HEK293T (cell line): Measurements from ENCODE around the gene LYZL6.

Experiments used
- ARNT ChIP-seq: fragments of 450-650 bp; IDR thresholded peaks from 2 replicates; pipeline ENCODE4 v1.6.1; 2017; ENCODE audit warnings: mild to moderate bottlenecking
- BHLHE40 ChIP-seq: fragments of 450-650 bp; IDR thresholded peaks from 2 replicates; pipeline ENCODE4 v1.6.1; 2016; ENCODE audit warnings: mild to moderate bottlenecking, moderate library complexity, borderline replicate concordance
- FOXM1 ChIP-seq: fragments of 450-650 bp; IDR thresholded peaks from 2 replicates; pipeline ENCODE4 v1.6.1; 2017; ENCODE audit warnings: mild to moderate bottlenecking, borderline replicate concordance
- HDGF ChIP-seq: fragments of 450-650 bp; IDR thresholded peaks from 2 replicates; pipeline ENCODE4 v1.6.1; 2017; ENCODE audit warnings: antibody characterized with exemption, borderline replicate concordance
- SP1 ChIP-seq: fragments of 450-650 bp; IDR thresholded peaks from 2 replicates; pipeline ENCODE4 v1.6.1; 2017
- SUZ12 ChIP-seq: fragments of 450-650 bp; IDR thresholded peaks from 2 replicates; pipeline ENCODE4 v1.6.1; 2016; ENCODE audit warnings: mild to moderate bottlenecking
- TARDBP ChIP-seq: fragments of 450-650 bp; IDR thresholded peaks from 2 replicates; pipeline ENCODE4 v1.6.1; 2016
- ZNF384 ChIP-seq: fragments of 450-650 bp; IDR thresholded peaks from 2 replicates; pipeline ENCODE4 v1.6.1; 2016

DNA sequence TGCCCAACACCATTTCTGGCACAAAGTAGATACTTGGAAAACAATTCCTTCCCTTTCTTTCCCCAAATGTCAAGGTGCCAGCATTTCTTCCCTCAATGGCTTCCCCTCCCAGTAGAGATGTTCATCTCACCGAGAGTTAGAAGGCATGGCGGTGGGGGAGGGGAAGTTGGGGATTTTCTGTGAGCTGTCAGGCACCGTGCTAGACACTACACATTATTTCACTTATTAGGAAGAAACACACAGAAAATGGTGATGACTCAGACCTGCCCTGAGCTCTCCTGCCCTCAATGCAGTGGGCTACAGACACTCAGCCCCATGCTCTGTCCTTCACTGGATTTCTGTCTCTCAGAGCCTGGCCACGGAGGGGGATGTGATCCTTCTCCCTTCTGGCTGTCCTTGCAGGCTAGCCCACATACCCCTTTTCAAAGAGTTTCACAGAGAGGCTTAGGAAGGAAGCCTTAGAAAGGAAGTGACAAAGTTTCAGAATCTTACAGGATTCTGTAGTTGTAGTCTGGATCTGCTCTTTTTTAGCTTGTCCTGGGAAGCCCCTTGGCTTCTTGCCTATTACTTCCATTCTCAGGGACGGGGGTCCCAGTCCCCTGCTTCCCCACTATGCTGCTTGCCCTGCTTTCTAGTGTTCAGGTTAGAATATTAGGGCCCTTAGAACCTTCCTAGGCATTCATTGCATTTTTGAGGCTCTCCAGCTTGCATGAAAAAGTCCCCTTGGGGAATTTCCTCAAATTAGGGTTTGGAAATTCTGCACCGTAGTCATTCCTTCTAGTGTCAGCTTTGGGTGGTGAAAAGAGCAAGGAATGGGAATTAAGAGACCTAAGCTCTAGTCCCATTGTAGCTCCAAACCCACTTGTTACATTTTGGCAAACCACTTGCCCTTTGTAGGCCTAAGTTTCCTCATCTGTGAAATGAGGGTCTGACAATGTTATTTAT, 51.1 kb downstream of the LYZL6 start:
- TF ChIP-seq HDGF (no peak), FOXM1 (no peak), SP1 (no peak), BHLHE40 (no peak), ZNF384 (no peak), TARDBP (no peak), SUZ12 (no peak), ARNT (no peak)
